HG03521 (cell line): Measurements from ENCODE around the gene RAB36.

Experiments
- ATAC-seq: cut with Tn5 transposase; IDR thresholded peaks from one replicate; pipeline ENCODE4 v1.9.1; 2021; ENCODE audit warnings: mild to moderate bottlenecking, moderate library complexity; ENCODE audit not compliant: unreplicated experiment

The RAB36 gene

DNA sequence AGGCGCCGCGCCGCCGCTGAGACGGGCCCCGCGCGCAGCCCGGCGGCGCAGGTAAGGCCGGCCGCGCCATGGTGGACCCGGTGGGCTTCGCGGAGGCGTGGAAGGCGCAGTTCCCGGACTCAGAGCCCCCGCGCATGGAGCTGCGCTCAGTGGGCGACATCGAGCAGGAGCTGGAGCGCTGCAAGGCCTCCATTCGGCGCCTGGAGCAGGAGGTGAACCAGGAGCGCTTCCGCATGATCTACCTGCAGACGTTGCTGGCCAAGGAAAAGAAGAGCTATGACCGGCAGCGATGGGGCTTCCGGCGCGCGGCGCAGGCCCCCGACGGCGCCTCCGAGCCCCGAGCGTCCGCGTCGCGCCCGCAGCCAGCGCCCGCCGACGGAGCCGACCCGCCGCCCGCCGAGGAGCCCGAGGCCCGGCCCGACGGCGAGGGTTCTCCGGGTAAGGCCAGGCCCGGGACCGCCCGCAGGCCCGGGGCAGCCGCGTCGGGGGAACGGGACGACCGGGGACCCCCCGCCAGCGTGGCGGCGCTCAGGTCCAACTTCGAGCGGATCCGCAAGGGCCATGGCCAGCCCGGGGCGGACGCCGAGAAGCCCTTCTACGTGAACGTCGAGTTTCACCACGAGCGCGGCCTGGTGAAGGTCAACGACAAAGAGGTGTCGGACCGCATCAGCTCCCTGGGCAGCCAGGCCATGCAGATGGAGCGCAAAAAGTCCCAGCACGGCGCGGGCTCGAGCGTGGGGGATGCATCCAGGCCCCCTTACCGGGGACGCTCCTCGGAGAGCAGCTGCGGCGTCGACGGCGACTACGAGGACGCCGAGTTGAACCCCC, 35.8 kb downstream of the RAB36 start:
- no peak for ATAC-seq

- ATAC-seq, result no peak
Measured at GRCh38 chr22:23181721-23182308, 36.5 kb downstream of the RAB36 start.

GRCh38 chr22:23182309-23183060, 37.2 kb downstream of the RAB36 start:
- ATAC-seq, result no peak

GRCh38 chr22:23183061-23183698, 37.9 kb downstream of the RAB36 start:
- no peak for ATAC-seq

DNA sequence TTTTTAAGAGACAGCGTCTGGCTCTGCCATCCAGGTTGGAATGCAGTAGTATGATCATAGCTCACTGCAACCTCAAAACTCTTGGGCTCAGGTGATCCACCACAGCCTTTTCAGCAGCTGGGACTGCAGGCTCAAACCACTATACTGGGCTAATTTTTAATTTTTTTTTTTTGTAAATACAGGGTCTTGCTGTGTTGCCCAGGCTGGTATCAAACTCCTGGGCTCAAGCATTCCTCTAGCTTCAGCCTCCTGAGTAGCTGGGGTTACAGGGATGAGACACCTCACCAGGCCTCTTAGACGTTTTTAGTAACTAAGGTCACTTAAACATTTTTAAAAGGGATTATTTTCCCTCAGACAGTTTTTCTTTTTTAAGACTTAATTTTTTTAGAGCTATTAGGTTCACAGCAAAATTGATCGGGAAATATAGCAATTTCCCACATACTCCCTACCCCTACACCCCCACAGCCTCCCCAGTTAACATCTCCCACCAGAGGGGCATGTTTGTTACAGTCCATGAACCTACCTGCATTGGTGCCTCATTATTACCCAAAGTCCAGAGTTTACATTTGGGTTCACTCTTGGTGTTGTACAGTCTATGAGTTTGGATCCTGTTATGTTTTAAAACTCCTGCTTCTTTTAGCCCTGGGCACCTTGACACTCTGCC, 39.0 kb downstream of the RAB36 start:
- no peak for ATAC-seq

GRCh38 chr22:23184764-23185113, 39.5 kb downstream of the RAB36 start:
- no peak for ATAC-seq

- no peak for ATAC-seq
Measured at GRCh38 chr22:23187211-23187610, 41.9 kb downstream of the RAB36 start.

DNA sequence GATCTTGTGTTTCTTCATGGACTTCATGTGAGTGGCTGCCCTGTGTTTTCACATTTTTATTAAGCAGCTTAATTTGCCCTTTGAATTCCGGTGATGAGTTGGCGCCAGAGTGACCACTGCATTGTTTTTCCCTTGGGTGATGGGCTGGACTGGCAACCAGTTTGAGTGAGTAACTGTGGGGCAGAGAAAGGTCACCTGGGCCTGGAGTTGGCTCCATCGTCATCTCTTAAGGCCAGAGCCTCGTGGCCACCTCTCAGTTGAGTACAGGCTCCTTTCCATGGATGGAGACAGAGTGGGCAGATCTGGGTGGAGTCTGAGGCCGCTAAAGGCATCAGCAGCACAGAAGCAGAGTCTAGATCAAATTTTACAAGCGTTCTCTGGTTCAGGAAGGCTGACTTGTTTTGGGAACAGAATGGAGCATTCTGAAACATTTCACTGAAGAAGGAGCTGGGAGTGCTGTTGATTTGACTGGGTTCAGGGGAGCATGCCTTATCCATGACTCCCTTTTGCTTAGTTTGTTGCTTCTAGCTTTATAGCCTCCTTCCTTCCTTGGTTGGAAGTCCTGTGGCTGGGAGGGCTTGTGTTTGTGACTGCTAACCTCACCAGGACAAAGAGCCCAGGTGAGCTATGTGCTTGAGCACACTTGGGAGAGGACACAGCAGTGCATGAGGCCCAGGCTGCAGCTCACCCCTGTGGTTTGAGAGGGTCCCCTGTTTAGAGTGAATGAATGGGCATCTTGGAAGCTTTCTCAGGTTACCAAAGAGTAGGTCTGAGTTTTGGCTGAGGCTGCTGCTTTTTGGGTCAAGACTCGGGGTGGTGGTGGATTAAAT, 42.8 kb downstream of the RAB36 start:
- ATAC-seq, result no peak

DNA sequence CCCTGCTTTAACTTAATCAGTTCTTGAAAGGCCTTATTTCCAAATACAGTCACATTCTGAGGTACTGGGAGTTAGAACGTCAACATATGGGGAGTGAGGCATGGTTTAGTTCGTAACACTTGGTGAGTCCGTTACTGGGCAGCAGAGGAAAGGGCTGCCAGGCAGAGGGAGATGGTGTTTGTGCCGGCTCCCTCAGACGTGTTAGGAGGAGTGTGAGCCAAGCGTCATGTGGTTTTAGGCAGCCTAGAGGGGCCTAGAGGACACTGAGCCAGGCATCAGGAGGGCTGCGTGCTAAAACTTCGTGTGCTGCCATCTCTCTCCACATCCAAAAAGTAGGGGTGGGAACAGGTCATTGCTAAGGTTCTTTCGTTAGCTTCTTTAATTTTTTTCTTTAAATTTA, 45.2 kb downstream of the RAB36 start:
- ATAC-seq, result no peak

GRCh38 chr22:23192133-23192532, 46.9 kb downstream of the RAB36 start:
- no peak for ATAC-seq

DNA sequence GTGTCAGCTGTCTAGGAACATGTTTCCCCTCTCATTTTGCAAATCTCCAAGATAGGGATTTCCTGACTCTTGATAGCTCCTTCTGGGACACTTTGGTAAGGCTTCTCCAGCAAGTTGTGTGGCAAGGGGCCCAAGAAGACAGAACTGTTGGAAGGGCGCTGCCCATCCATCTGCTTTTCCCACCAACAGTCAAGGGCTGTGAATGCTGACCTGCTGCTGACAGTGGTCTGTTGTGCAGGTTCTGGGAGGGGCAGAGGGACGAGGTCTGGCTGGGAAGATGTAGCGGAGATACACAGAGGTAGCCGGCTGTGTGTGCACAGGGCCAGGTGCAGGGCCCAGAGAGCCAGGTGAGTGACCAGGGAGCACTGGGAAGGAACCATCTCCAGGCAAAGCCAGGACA, 47.3 kb downstream of the RAB36 start:
- ATAC-seq, result no peak

GRCh38 chr22:23193196-23193827, 48.0 kb downstream of the RAB36 start:
- no peak for ATAC-seq

DNA sequence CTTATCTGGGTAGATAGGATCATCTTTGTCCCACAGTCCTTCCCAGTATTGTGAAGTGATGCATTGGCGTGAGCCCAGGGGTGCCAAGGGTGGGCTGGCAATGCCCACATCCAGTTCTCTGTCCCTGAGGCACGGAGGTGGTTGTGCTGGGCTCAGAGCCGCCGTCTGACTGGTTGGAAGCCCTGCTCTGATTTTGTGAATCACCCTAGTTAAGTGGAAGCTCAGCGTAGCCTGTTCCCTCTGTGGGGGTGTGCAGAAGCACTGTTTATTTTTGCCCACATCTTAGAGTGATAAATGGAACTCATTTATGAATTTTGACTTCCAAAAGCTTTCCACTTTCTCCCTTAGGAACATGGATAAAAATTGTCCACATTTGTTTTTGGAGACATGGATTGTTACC, 48.6 kb downstream of the RAB36 start:
- ATAC-seq, result no peak

DNA sequence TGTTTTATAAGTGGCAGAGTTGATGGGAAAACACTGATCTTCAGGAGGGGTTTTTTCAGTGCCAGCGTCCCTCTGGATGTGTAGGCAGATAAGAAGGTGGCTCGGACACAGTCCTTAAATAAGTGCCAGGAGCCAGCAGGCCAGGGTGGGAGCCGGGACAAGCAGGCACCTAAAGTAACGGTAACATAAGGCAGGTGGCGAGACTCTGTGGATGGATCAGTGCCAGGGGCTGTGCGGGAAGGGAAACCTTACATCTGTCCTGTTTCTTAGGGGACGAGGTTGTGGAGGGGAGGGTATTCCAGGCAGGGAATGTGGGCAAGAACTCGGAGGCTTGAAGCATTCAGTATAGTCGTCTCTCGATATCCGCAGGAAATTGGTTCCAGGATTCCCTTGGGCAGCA, 50.9 kb downstream of the RAB36 start:
- no peak for ATAC-seq

- ATAC-seq, result no peak
Measured at GRCh38 chr22:23197836-23198235, 52.6 kb downstream of the RAB36 start.

- no peak for ATAC-seq
Measured at GRCh38 chr22:23199159-23199558, 53.9 kb downstream of the RAB36 start.

DNA sequence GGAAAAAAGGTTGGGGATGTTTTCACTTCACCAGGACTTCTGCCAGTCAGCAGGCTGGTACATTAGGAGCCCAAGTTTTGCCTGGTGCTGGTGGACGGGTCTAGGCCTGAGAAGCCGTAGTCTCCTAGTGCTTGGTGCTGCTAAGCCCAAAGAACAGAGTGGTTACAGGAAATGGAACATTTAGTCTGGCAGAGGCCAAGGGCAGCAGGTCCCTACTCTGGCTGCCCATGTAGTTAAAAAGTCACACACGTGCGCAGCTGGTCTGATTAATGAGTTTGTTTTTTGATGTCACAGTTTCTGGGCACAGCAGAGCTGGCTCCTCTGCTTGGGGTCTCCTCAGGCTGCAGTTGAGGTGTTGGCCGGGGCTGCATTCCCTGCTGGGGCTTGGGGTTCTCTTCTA, 55.6 kb downstream of the RAB36 start:
- ATAC-seq, result no peak

DNA sequence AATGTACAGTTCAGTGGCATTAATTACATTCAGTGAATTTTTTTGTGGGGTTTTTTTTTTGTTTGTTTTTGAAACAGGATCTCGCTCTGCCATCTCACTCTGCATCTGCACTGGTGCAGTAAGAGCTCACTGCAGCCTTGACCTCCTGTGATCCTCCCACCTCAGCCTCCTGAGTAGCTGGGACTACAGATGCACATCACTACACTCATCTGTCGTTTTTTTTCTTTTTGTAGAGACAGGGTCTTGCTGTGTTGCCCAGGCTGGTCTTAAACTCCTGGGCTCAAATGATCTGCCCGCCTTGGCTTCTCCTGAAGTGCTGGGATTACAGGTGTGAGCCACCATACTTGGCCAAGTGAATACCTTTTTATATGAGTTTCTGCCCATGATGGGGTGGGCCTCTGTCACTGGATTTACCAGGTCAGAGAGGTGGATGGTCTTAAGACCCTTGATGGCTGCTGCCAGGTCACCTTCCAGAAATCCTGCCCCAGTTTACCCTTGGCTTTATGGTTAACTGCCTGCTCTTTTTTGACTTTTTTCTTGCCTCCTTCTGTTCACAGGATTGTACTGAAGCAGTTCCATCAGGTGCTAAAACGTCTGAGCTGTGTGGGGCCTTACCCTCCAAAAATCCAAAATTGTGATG, 57.7 kb downstream of the RAB36 start:
- ATAC-seq, result no peak

- ATAC-seq, result no peak
Measured at GRCh38 chr22:23203452-23204124, 58.3 kb downstream of the RAB36 start.
